ENCODE data around the gene PRND. TPM values are rescaled to one million over a fixed set of nuclear protein-coding genes. Genes with fewer than 3 reads are reported as not detected.

The PRND gene
- total and polyA plus RNA-seq, 2 of the 13 experiments (the other 11 are each of a cell fraction or from before 2014, with no cell fraction given) = not detected

DNA sequence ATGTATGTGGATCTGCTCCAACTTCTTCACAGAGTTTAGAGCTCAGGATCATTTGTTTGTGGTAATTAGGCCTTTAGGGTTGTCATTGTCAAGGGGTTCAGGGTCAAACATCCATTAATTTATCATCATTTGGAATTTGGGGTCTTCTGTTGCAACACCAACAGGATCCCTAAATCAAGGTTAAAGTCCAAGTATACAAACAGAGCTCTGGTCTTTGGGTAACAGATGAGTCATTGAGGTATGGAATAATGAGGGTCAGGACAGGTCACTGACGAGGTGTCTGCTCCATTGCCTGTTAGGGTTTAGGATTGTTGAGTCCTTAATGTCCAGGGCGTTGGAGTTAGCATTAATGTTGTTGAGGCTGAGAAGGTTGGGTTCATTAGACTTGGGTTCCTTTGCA lies 47.6 kb downstream of the PRND start (continued):
- no peak for TF ChIP-seq TAF1 (CRISPR knock-in tag; IDR thresholded peaks at IDR 0.05)
- TF ChIP-seq NR2F6 (IDR thresholded peaks at IDR 0.05) = peak; percentile 91
- peak; percentile 89 for TF ChIP-seq NR2F6 (CRISPR knock-in tag; IDR thresholded peaks at IDR 0.05)
- peak; percentile 99; the same call in 1 of the 2 replicates for TF ChIP-seq ZBTB10 (CRISPR knock-in tag; IDR thresholded peaks at IDR 0.05; ENCODE audit: borderline replicate concordance)
- TF ChIP-seq ZSCAN5A (CRISPR knock-in tag; IDR thresholded peaks at IDR 0.05; ENCODE audit: borderline replicate concordance) = no peak
- no peak for TF ChIP-seq ZNF556 (CRISPR knock-in tag; IDR thresholded peaks at IDR 0.05; ENCODE audit: borderline replicate concordance)
- 0 out of 2 replicates have a peak, but pooled peaks have one; percentile 23 for TF ChIP-seq SMARCE1 (IDR thresholded peaks at IDR 0.05; ENCODE audit: borderline replicate concordance)
- TF ChIP-seq DPF2 (CRISPR knock-in tag; IDR thresholded peaks at IDR 0.05; ENCODE audit: borderline replicate concordance, low read depth) = 0 out of 2 replicates have a peak, but pooled peaks have one; percentile 15
- TF ChIP-seq TCF7 (IDR thresholded peaks at IDR 0.05; ENCODE audit: low read depth) = no peak
- TF ChIP-seq PRPF4 (IDR thresholded peaks at IDR 0.05; ENCODE audit: low read depth, low read length, poor library complexity, severe bottlenecking) = no peak
- TF ChIP-seq, protein P1, sequence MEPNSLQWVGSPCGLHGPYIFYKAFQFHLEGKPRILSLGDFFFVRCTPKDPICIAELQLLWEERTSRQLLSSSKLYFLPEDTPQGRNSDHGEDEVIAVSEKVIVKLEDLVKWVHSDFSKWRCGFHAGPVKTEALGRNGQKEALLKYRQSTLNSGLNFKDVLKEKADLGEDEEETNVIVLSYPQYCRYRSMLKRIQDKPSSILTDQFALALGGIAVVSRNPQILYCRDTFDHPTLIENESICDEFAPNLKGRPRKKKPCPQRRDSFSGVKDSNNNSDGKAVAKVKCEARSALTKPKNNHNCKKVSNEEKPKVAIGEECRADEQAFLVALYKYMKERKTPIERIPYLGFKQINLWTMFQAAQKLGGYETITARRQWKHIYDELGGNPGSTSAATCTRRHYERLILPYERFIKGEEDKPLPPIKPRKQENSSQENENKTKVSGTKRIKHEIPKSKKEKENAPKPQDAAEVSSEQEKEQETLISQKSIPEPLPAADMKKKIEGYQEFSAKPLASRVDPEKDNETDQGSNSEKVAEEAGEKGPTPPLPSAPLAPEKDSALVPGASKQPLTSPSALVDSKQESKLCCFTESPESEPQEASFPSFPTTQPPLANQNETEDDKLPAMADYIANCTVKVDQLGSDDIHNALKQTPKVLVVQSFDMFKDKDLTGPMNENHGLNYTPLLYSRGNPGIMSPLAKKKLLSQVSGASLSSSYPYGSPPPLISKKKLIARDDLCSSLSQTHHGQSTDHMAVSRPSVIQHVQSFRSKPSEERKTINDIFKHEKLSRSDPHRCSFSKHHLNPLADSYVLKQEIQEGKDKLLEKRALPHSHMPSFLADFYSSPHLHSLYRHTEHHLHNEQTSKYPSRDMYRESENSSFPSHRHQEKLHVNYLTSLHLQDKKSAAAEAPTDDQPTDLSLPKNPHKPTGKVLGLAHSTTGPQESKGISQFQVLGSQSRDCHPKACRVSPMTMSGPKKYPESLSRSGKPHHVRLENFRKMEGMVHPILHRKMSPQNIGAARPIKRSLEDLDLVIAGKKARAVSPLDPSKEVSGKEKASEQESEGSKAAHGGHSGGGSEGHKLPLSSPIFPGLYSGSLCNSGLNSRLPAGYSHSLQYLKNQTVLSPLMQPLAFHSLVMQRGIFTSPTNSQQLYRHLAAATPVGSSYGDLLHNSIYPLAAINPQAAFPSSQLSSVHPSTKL (CRISPR knock-in tag; IDR thresholded peaks at IDR 0.05) = peak; percentile 81
- no peak for TF ChIP-seq ZFP36L2 (CRISPR knock-in tag; IDR thresholded peaks at IDR 0.05)
- no peak for TF ChIP-seq THYN1 (CRISPR knock-in tag; IDR thresholded peaks at IDR 0.05; ENCODE audit: borderline replicate concordance, low read depth)
- peak; percentile 63; the same call in 1 of the 2 replicates for TF ChIP-seq NCOA2 (CRISPR knock-in tag; IDR thresholded peaks at IDR 0.05)
- TF ChIP-seq SAP130 (CRISPR knock-in tag; IDR thresholded peaks at IDR 0.05; ENCODE audit: low read depth) = peak; percentile 33; the same call in 1 of the 2 replicates
- TF ChIP-seq, protein P2, sequence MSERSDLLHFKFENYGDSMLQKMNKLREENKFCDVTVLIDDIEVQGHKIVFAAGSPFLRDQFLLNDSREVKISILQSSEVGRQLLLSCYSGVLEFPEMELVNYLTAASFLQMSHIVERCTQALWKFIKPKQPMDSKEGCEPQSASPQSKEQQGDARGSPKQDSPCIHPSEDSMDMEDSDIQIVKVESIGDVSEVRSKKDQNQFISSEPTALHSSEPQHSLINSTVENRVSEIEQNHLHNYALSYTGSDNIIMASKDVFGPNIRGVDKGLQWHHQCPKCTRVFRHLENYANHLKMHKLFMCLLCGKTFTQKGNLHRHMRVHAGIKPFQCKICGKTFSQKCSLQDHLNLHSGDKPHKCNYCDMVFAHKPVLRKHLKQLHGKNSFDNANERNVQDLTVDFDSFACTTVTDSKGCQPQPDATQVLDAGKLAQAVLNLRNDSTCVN (CRISPR knock-in tag; IDR thresholded peaks at IDR 0.05; ENCODE audit: borderline replicate concordance) = no peak
- TF ChIP-seq TRIM24 (CRISPR knock-in tag; IDR thresholded peaks at IDR 0.05) = peak; percentile 80
- TF ChIP-seq ZSCAN25 (CRISPR knock-in tag; IDR thresholded peaks at IDR 0.05) = no peak
- no peak for TF ChIP-seq ZNF597 (CRISPR knock-in tag; IDR thresholded peaks at IDR 0.05)
- peak; percentile 71; the same call in 1 of the 2 replicates for TF ChIP-seq HMG20A (CRISPR knock-in tag; IDR thresholded peaks at IDR 0.05; ENCODE audit: borderline replicate concordance)

Measured in HepG2 (cell line).